Nephron (organoid): ENCODE data around the gene MAML3.

ENCODE experiments used
- H3K27ac Mint-ChIP-seq, 3 experiments: 2 replicates each; pipeline ENCODE4 v1.8.0; 2020; ENCODE audit warnings: mixed read lengths in 3 of 3, mild to moderate bottlenecking in 2 of 3, moderate library complexity in 1 of 3
- H3K27me3 Mint-ChIP-seq: 2 replicates; pipeline ENCODE4 v1.8.0; 2021; ENCODE audit warnings: low read depth, mild to moderate bottlenecking, moderate library complexity, mixed read lengths
- H3K36me3 Mint-ChIP-seq: 2 replicates; pipeline ENCODE4 v1.8.0; 2020; ENCODE audit warnings: low read depth, mixed read lengths
- H3K4me1 Mint-ChIP-seq: 2 replicates; pipeline ENCODE4 v1.8.0; 2020; ENCODE audit warnings: mixed read lengths
- H3K4me3 Mint-ChIP-seq, 3 experiments: 2 replicates each; pipeline ENCODE4 v1.8.0; 2020; ENCODE audit warnings: mild to moderate bottlenecking in 3 of 3, mixed read lengths in 3 of 3, moderate library complexity in 2 of 3
- H3K9me3 Mint-ChIP-seq: 2 replicates; pipeline ENCODE4 v1.8.0; 2020; ENCODE audit warnings: mixed read lengths
- CTCF ChIP-seq, 3 experiments: fragments of 200-600 bp; sonication (generic); IDR thresholded peaks; one replicate each; pipeline ENCODE4 v1.5.0; 2021; ENCODE audit warnings: antibody characterized with exemption in 3 of 3; ENCODE audit not compliant: unreplicated experiment in 3 of 3

MAML3 gene

DNA sequence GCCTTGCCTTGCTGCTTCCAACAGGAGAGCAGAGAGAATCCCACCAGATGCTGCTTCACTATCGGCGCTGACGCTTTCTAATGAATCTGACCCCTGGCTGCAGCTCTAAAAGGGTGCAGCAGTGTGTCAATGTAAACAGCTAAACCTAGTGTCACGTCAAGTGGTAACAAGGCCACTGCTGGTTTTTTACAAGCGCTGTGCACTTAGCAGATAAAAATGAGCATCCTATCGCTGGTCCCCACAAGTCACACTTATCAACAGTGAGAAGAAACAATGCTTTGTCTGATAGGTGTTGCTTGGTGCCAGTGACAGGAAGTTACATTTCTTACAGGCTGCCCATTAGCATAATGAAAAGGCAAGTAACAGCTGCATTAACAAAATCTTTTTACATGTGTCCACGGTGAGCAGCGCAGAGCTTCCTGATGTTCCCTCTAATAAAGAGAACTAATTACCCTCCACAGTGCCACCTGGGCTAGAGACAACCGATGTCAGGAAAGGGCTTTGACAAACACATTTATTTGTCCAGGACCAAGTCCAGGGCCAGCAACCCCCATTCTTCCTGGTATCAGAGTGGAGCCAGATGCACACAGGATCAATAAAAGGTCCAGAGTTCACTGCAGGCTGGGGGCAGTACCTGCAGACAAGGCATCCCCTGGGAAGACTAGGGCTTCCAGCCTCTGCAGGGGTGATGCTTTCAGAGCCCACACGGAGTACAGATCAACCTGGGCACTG, 312.4 kb downstream of the MAML3 start:
- Mint-ChIP-seq H3K36me3 (no peaks in the 10 kb centered on the region), H3K27ac (peak overlapping the region; percentile 55 to 74 (median 71)), H3K4me3 (no peak overlapping the region), H3K9me3 (no peaks in the 10 kb centered on the region), H3K27me3 (no peaks in the 10 kb centered on the region), H3K4me1 (peaks cover 44% of the 10 kb centered on the region)
- TF ChIP-seq CTCF (IDR thresholded peaks at IDR 0.05; ENCODE audit: unreplicated experiment in 3 of 3), result no peak

DNA sequence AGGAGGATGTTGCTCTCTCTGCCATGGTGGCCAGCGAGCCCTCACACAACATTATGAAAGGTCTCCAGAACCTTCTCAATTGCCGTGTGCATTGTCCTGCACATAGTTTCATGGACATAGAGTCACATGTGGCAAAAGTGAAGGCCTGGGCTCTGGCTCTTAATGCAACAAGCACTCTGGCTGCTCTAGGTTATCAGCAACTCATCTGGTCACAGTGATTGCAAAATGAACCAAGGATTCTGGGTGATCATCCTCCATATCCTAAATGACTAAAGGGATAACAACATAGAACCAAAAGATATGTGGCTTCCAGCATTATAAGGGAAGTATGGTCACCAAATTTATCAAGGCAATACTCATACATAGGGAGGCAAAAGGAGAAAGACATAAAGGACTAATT, 313.2 kb downstream of the MAML3 start:
- no peak for TF ChIP-seq CTCF (IDR thresholded peaks at IDR 0.05; ENCODE audit: unreplicated experiment in 3 of 3)
- Mint-ChIP-seq H3K27ac (peak overlapping the region; percentile 55 to 74 (median 71)), H3K4me3 (no peak overlapping the region), H3K4me1 (peaks cover 52% of the 10 kb centered on the region), H3K36me3 (no peaks in the 10 kb centered on the region), H3K9me3 (no peaks in the 10 kb centered on the region), H3K27me3 (no peaks in the 10 kb centered on the region)

- Mint-ChIP-seq H3K9me3 (no peaks in the 10 kb centered on the region), H3K4me1 (peaks cover 65% of the 10 kb centered on the region), H3K4me3 (peak overlapping the region in 1 of 3 experiments; percentile 4), H3K27ac (peak overlapping the region; percentile 71 to 81 (median 74)), H3K27me3 (no peaks in the 10 kb centered on the region), H3K36me3 (no peaks in the 10 kb centered on the region)
- TF ChIP-seq CTCF (IDR thresholded peaks at IDR 0.05; ENCODE audit: unreplicated experiment in 3 of 3), result no peak
These were observed 314.5 kb downstream of the MAML3 start for GRCh38 chr4:139839403-139840031.

DNA sequence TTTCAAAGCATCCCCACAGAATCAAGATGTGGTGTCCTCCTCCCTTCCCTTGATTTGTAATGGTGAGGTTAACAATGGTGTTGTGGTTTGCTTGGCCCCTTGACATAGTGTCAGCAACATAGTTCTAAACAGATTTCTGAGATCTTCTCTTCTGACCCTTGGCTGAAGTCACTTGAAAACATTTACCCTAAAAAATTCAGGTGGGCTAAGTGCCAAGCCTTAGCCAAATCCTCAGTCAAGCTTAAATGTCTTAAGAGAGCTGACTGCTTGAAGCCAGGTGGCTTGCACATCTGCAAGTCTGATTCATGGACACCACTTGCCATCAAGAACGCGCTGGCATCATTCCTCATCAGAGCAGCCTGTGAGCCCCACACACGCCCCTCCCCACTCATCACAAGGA, 315.2 kb downstream of the MAML3 start:
- TF ChIP-seq CTCF (IDR thresholded peaks at IDR 0.05; ENCODE audit: unreplicated experiment in 3 of 3), result no peak
- H3K4me1 Mint-ChIP-seq, result peaks cover 72% of the 10 kb centered on the region
- H3K27ac Mint-ChIP-seq, result peak overlapping the region; percentile 71 to 81 (median 74)
- no peak overlapping the region for H3K4me3 Mint-ChIP-seq
- no peaks in the 10 kb centered on the region for H3K9me3 Mint-ChIP-seq
- no peaks in the 10 kb centered on the region for H3K36me3 Mint-ChIP-seq
- no peaks in the 10 kb centered on the region for H3K27me3 Mint-ChIP-seq

GRCh38 chr4:139834981-139835391, 319.0 kb downstream of the MAML3 start:
- Mint-ChIP-seq H3K4me1 (peaks cover 76% of the 10 kb centered on the region), H3K4me3 (no peak overlapping the region), H3K9me3 (no peaks in the 10 kb centered on the region), H3K27me3 (no peaks in the 10 kb centered on the region), H3K27ac (peak overlapping the region; percentile 79 to 83 (median 82)), H3K36me3 (no peaks in the 10 kb centered on the region)
- TF ChIP-seq CTCF (IDR thresholded peaks at IDR 0.05; ENCODE audit: unreplicated experiment in 3 of 3), result no peak
